Kidney epithelial cell (primary cell): ENCODE results near the gene RXFP1. TPM values are rescaled to one million over a fixed set of nuclear protein-coding genes. Genes with fewer than 3 reads are reported as not detected.

Experiments used
- DNase-seq: peaks from one replicate; pipeline ENCODE4 v3.0.0-alpha.2; 2010; ENCODE audit warnings: low read depth
- H3K27me3 ChIP-seq: 2 replicates; pipeline ENCODE4 v1.6.0; 2011; ENCODE audit warnings: low read length; ENCODE audit not compliant: control insufficient read depth, insufficient read depth
- H3K36me3 ChIP-seq: 2 replicates; pipeline ENCODE4 v1.5.1; 2011; ENCODE audit warnings: low read length; ENCODE audit not compliant: control insufficient read depth, insufficient read depth
- H3K4me3 ChIP-seq: 2 replicates; pipeline ENCODE4 v1.5.1; 2011; ENCODE audit warnings: low read depth, mild to moderate bottlenecking, control low read depth, low read length
- total RNA-seq: library from RNA; depleted of rRNA; stranded (reverse); fragments of >200 nt; gene quantifications from 2 replicates; pipeline ENCODE4 v1.2.3, GENCODE V29; 2015
- TF ChIP-seq, protein P1 (sequence below): IDR thresholded peaks from 2 replicates; pipeline ENCODE4 v1.5.1; 2011; ENCODE audit warnings: mild to moderate bottlenecking, moderate library complexity, low read length, control low read depth, inconsistent platforms; ENCODE audit not compliant: insufficient read depth, poor library complexity, severe bottlenecking

RXFP1 gene
- total RNA-seq, 1 donor from 2014 or later = not detected

GRCh38 chr4:158636619-158637018 is 114.9 kb downstream of the RXFP1 start:
- no peak overlapping the region for H3K4me3 ChIP-seq
- no peaks in the 10 kb centered on the region for H3K27me3 ChIP-seq
- DNase-seq = no peak
- TF ChIP-seq, protein P1, sequence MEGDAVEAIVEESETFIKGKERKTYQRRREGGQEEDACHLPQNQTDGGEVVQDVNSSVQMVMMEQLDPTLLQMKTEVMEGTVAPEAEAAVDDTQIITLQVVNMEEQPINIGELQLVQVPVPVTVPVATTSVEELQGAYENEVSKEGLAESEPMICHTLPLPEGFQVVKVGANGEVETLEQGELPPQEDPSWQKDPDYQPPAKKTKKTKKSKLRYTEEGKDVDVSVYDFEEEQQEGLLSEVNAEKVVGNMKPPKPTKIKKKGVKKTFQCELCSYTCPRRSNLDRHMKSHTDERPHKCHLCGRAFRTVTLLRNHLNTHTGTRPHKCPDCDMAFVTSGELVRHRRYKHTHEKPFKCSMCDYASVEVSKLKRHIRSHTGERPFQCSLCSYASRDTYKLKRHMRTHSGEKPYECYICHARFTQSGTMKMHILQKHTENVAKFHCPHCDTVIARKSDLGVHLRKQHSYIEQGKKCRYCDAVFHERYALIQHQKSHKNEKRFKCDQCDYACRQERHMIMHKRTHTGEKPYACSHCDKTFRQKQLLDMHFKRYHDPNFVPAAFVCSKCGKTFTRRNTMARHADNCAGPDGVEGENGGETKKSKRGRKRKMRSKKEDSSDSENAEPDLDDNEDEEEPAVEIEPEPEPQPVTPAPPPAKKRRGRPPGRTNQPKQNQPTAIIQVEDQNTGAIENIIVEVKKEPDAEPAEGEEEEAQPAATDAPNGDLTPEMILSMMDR = no peak
- no peaks in the 10 kb centered on the region for H3K36me3 ChIP-seq

- TF ChIP-seq, protein P1 = no peak
- DNase-seq = no peak
- H3K36me3 ChIP-seq = no peaks in the 10 kb centered on the region
These were observed 122.7 kb downstream of the RXFP1 start for GRCh38 chr4:158644356-158644755.

GRCh38 chr4:158644760-158645159 is 123.1 kb downstream of the RXFP1 start:
- TF ChIP-seq, protein P1 = no peak
- no peak for DNase-seq
- Histone ChIP-seq H3K36me3 (no peaks in the 10 kb centered on the region), H3K27me3 (no peaks in the 10 kb centered on the region), H3K4me3 (no peak overlapping the region)

More at GRCh38 chr4:158644356-158644755, 122.7 kb downstream of the RXFP1 start:
- Histone ChIP-seq H3K4me3 (no peak overlapping the region), H3K27me3 (no peaks in the 10 kb centered on the region)

DNA sequence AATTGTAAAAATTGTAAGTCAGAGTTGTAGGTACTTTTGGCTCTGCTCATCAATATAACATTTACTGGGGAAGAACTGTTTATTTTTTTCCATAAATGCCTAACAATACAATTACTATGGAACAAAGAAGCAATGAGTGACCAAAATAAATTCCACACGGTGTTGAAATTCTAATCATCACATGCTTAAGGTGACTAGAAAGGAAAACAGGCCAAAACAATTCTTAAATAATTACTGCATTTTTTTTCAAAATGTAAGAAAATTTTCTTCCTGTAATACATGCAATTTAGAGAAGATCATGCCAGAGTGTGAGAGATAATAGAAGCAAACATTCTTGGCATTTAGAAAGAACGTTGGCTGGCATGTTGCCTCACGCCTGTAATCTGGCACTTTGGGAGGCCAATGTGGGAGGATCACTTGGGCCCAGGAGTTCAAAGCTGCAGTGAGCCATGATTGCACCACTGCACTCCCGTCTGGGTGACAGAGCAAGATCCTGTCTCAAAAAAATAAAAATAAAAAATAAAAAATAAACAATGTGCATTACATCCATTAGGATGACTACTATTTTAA is 127.5 kb downstream of the RXFP1 start:
- DNase-seq = no peak
- TF ChIP-seq, protein P1 = no peak
- H3K36me3 ChIP-seq = no peaks in the 10 kb centered on the region
- H3K4me3 ChIP-seq = no peak overlapping the region
- no peaks in the 10 kb centered on the region for H3K27me3 ChIP-seq

DNA sequence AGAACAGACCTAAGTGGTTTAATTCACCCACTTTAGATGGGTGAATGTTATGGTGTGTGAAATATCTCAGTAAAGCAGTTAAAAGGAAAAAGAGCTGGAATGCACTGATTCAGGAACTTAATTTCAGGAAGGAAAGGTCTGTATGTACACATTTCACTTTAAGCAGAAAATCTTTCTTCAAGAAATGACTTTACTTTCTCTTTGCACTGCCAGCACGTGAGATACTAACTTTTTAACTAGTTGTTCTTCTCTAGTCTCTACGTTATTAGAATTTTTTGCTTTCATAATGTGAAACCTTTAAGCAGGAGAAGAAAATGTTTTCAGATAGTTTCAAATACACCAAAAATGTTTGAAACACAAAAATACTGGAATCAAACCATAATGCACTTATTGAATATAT is 131.2 kb downstream of the RXFP1 start:
- H3K4me3 ChIP-seq = no peak overlapping the region
- DNase-seq = no peak

More for the DNA sequence above, 131.2 kb downstream of the RXFP1 start:
- H3K27me3 ChIP-seq = no peaks in the 10 kb centered on the region
- no peaks in the 10 kb centered on the region for H3K36me3 ChIP-seq
- TF ChIP-seq, protein P1 = no peak
